ENCODE results near the gene SLC4A7. TPM values are rescaled to one million over a fixed set of nuclear protein-coding genes. Genes with fewer than 3 reads are reported as not detected.

SLC4A7 gene
- total and polyA plus RNA-seq, 5 donors: 3.5 to 20.6 (median 17.7) TPM

DNA sequence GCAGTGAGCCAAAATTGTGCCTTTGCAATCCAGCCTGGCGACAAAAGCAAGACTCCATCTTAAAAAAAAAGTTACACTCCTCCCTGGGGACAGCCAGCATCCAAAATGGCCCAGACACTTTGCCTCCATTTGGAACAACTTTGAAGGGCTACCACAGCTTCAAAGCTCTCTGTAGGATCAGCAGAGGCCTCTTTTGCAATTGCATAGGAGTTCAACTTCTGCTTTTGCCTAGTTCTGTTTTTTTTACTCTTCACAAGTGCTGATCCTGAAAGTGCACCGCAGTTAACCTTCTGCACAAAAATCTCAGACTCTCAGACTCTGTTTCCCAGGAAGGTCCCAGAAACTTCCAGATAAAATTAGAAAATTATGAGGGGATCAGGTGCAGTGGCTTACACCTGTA, 25.2 kb upstream of the SLC4A7 start:
- DNase-seq (no peak), ATAC-seq (peak in 1 of 2 donors; percentile 26)
- Histone ChIP-seq H3K9me3 (ENCODE audit: control insufficient read depth, low read length) (no peaks in the 10 kb centered on the region), H3K27ac (ENCODE audit: low read length) (no peak overlapping the region), H3K4me3 (ENCODE audit: low read length) (no peak overlapping the region), H3K27me3 (ENCODE audit: control insufficient read depth, insufficient read depth) (no peaks in the 10 kb centered on the region), H3K4me1 (ENCODE audit: control insufficient read depth, insufficient read depth, low read length) (no peaks in the 10 kb centered on the region)
- 84% methylated on average over 2 of the region's 2 CpGs for WGBS
- intact Hi-C loops (cut with DNase I): no loop called here

DNA sequence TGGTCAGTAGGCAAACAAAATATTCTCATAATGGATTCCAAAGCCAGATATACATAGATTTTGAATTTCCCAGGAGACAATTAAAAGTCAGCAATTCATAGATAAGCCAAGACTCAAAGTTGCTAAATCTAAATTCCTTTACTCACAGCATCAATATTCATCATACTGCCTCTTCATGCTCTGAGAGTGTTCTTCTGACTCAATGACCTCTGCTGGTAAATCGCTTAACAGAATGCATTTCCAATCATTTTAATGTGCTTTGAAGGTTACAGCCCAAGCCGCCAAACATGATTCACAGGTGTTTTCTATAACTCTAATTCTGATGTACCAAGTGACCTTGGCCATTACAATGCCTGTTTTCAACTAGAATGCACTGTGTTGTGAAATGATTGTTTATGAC, 24.2 kb upstream of the SLC4A7 start:
- Histone ChIP-seq H3K27ac (ENCODE audit: low read length) (no peak overlapping the region), H3K27me3 (ENCODE audit: control insufficient read depth, insufficient read depth) (no peaks in the 10 kb centered on the region), H3K4me1 (ENCODE audit: control insufficient read depth, insufficient read depth, low read length) (peaks cover 1% of the 10 kb centered on the region), H3K4me3 (ENCODE audit: low read length) (no peak overlapping the region), H3K9me3 (ENCODE audit: control insufficient read depth, low read length) (no peaks in the 10 kb centered on the region)
- intact Hi-C loops (cut with DNase I): no loop called here
- DNase-seq (no peak), ATAC-seq (no peak)
- 93% methylated on average over 2 of the region's 2 CpGs for WGBS

DNA sequence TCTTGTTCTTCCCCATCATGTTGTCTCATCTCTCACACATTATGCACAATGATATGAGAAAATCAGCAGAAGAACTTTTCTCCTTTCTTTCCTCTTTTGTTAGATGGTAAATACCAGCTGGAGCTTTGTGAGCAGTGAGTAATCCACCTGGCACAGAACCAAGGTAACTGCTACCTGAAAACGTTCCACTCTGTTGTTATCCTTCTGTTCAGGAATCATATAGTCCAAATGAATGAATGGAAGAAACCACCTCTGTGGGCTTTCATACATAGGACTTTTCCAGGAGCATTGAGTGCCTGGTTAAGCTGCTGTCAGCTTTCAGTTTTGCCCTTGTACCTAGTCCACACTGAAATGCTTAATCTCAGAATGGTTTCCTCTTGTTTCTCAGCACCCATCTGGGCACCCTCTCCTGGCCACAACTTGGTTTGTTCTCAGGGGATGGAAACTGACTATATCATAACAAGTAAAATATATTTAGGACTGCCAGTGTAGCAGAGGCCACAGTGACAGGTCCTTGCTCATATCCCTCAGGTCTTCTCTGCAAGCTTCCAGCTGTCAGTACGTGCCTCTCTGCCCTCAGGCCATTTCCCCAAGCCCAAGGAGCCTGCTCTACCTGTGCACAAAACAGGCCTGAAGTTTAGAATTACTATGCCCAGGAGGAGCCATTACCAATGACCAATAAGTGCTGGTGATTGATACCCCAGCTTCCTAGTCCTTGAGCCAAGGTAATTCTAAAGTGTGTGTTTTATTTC, 23.5 kb upstream of the SLC4A7 start:
- ATAC-seq: no peak
- no peak overlapping the region for H3K4me3 ChIP-seq (ENCODE audit: low read length)
- H3K27me3 ChIP-seq (ENCODE audit: control insufficient read depth, insufficient read depth): no peaks in the 10 kb centered on the region
- no peaks in the 10 kb centered on the region for H3K9me3 ChIP-seq (ENCODE audit: control insufficient read depth, low read length)
- WGBS: 71% methylated on average over 2 of the region's 2 CpGs
- intact Hi-C loops (cut with DNase I): no loop called here
- DNase-seq: no peak
- peaks cover 1% of the 10 kb centered on the region for H3K4me1 ChIP-seq (ENCODE audit: control insufficient read depth, insufficient read depth, low read length)
- H3K27ac ChIP-seq (ENCODE audit: low read length): no peak overlapping the region

DNA sequence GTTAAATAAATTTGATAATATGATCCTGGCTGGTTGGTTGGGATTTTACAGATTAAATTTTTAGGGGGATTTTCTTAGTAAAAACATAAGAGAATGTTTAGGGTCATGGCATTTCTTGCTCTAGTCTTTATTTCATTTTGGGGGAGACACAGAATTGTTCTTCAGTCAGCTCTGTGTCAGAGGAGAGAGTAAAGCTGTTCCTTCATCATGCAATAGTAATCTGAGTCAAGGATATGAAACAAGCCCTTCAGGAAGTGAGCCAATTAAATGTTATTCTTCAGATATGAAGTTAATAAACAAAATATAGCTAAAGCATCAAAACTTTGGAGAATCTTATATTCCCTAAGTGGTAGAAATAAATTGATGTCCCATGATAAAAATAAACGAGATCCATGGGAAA, 22.9 kb upstream of the SLC4A7 start:
- Histone ChIP-seq H3K4me1 (ENCODE audit: control insufficient read depth, insufficient read depth, low read length) (peaks cover 1% of the 10 kb centered on the region), H3K27me3 (ENCODE audit: control insufficient read depth, insufficient read depth) (no peaks in the 10 kb centered on the region), H3K4me3 (ENCODE audit: low read length) (no peak overlapping the region), H3K27ac (ENCODE audit: low read length) (no peak overlapping the region), H3K9me3 (ENCODE audit: control insufficient read depth, low read length) (no peaks in the 10 kb centered on the region)
- WGBS: 63% methylated on average over 1 of the region's 1 CpG
- DNase-seq (no peak), ATAC-seq (no peak)
- intact Hi-C loops (cut with DNase I): no loop called here

DNA sequence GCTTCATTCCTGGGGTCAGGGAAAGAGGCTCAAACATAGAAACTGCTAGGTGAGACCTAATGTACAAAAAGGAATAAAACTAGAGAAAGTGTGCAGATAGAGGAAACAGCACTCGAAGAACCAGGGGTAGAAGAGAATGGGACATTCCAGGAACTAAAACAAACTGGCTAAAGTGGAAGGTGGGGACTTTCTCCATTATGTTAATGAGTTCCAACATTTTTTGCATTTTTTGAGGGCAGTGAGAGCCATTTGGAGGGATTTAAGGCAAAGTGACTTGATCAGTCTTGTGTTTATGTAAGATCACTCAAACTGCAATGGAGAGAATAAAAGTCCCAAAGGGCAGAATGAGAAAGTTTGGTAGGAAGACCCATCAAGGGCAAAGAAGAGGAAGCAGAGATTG, 20.6 kb upstream of the SLC4A7 start:
- H3K9me3 ChIP-seq (ENCODE audit: control insufficient read depth, low read length): no peaks in the 10 kb centered on the region
- no peak for ATAC-seq
- 90% methylated on average over 1 of the region's 1 CpG for WGBS
- H3K27me3 ChIP-seq (ENCODE audit: control insufficient read depth, insufficient read depth): no peaks in the 10 kb centered on the region
- DNase-seq: no peak
- H3K27ac ChIP-seq (ENCODE audit: low read length): no peak overlapping the region
- H3K4me3 ChIP-seq (ENCODE audit: low read length): no peak overlapping the region
- H3K4me1 ChIP-seq (ENCODE audit: control insufficient read depth, insufficient read depth, low read length): peaks cover 1% of the 10 kb centered on the region
- intact Hi-C loops (cut with DNase I): no loop called here

DNA sequence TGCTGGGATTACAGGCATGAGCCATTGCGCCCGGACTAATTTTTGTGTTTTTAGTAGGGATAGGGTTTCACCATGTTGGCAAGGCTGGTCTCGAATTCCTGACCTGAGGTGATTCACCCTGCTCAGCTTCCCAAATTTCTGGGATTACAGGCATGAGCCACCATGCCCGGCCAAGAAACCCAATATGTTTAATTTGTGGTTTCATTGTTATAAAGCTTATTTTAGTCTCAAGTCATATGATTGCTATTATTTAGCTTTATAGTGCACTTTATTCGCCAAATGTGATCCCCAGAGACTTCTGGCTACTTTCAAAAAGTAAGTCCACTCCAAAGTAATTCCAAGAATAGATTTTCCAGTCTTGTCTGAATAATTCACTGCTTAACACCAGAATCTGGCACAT, 19.3 kb upstream of the SLC4A7 start:
- no peak overlapping the region for H3K27ac ChIP-seq (ENCODE audit: low read length)
- 74% methylated on average over 5 of the region's 5 CpGs for WGBS
- intact Hi-C loops (cut with DNase I): no loop called here
- H3K4me1 ChIP-seq (ENCODE audit: control insufficient read depth, insufficient read depth, low read length): peaks cover 1% of the 10 kb centered on the region
- no peaks in the 10 kb centered on the region for H3K9me3 ChIP-seq (ENCODE audit: control insufficient read depth, low read length)
- no peaks in the 10 kb centered on the region for H3K27me3 ChIP-seq (ENCODE audit: control insufficient read depth, insufficient read depth)
- DNase-seq: no peak
- no peak for ATAC-seq
- H3K4me3 ChIP-seq (ENCODE audit: low read length): no peak overlapping the region

DNA sequence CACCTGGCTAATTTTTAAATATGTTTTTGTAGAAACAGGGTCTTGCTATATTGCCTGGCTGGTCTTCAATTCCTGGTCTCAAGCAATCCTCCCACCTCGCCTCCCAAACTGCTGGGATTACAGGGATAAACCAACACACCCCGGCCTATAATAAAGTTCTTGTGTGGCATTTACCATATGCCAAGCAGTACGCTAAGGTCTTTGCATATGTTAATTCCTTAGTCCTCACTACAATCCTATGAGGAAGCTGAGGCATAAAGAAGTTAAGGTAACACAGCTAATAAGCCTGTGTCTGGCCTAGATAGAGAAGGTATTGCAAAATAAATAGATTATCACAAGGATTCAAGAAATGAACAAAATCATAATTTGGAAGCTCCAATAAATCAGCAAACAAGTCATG, 17.6 kb upstream of the SLC4A7 start:
- 96% methylated on average over 3 of the region's 3 CpGs for WGBS
- intact Hi-C loops (cut with DNase I): no loop called here
- Histone ChIP-seq H3K4me3 (ENCODE audit: low read length) (no peak overlapping the region), H3K9me3 (ENCODE audit: control insufficient read depth, low read length) (no peaks in the 10 kb centered on the region), H3K27ac (ENCODE audit: low read length) (no peak overlapping the region), H3K4me1 (ENCODE audit: control insufficient read depth, insufficient read depth, low read length) (peaks cover 1% of the 10 kb centered on the region), H3K27me3 (ENCODE audit: control insufficient read depth, insufficient read depth) (no peaks in the 10 kb centered on the region)
- DNase-seq (no peak), ATAC-seq (no peak)

DNA sequence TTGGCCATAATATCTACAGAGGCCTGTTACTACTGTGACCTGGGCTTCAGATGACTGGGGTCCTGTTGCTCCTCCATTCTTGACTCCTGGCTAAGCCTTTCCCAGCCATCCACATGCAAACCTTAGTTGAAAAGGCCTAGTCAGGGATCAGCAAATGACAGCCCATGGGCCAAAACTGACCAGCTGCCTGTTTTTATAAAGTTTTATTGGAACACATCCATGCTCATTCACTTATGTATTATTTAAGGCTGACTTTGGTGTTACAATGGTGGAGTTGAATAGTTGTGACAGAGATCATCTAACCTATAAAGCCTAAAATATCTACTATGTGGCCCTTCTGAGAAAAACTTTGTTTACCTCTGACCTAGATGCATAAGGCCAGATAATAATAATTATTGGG, 16.8 kb upstream of the SLC4A7 start:
- Histone ChIP-seq H3K9me3 (ENCODE audit: control insufficient read depth, low read length) (no peaks in the 10 kb centered on the region), H3K4me3 (ENCODE audit: low read length) (no peak overlapping the region), H3K27ac (ENCODE audit: low read length) (no peak overlapping the region), H3K27me3 (ENCODE audit: control insufficient read depth, insufficient read depth) (no peaks in the 10 kb centered on the region), H3K4me1 (ENCODE audit: control insufficient read depth, insufficient read depth, low read length) (peaks cover 1% of the 10 kb centered on the region)
- intact Hi-C loops (cut with DNase I): no loop called here
- DNase-seq: no peak
- no peak for ATAC-seq

DNA sequence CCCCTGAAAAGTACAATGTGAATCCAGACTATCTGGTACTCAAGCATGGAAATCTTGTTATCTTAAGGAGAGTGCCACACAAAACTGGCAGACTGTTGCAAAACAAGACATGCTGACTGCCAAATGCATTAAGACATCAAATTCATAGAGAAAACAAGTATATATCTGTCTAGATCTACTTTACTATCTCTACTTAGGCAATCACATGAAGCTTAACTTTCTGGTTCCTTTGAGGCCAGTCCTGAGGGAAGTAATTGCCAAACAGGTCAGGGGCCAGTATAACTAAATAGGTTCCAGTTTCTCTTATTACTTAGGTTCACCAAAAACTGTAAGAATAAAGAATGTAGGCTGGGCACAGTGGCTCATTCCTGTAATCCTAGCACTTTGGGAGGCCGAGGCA, 15.9 kb upstream of the SLC4A7 start:
- H3K9me3 ChIP-seq (ENCODE audit: control insufficient read depth, low read length): no peaks in the 10 kb centered on the region
- peaks cover 1% of the 10 kb centered on the region for H3K4me1 ChIP-seq (ENCODE audit: control insufficient read depth, insufficient read depth, low read length)
- no peak overlapping the region for H3K4me3 ChIP-seq (ENCODE audit: low read length)
- DNase-seq (no peak), ATAC-seq (no peak)
- H3K27ac ChIP-seq (ENCODE audit: low read length): no peak overlapping the region
- intact Hi-C loops (cut with DNase I): no loop called here
- no peaks in the 10 kb centered on the region for H3K27me3 ChIP-seq (ENCODE audit: control insufficient read depth, insufficient read depth)
- 96% methylated on average over 1 of the region's 1 CpG for WGBS

DNA sequence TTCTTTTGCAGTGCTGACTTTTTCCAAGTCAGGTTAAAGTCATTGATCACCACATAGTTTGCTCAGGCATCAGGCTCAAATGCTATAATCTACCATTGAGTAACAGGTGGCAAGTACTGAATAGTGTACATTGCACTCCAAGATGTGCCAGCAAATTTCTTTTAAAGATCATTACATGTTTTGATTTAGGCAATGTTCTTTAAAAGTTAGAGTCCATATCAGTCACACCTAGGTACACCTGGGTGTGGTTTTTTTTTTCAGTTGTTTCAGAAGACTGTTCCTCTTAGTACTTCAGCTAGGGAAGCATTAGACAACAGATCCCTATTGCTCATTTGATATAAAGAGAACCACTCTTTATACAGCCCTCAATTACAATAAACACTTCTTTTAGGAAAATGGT, 10.6 kb upstream of the SLC4A7 start:
- intact Hi-C loops (cut with DNase I): no loop called here
- no peak for ATAC-seq
- H3K4me1 ChIP-seq (ENCODE audit: control insufficient read depth, insufficient read depth, low read length): no peaks in the 10 kb centered on the region
- DNase-seq: no peak
- no peaks in the 10 kb centered on the region for H3K27me3 ChIP-seq (ENCODE audit: control insufficient read depth, insufficient read depth)
- H3K4me3 ChIP-seq (ENCODE audit: low read length): no peak overlapping the region
- no peak overlapping the region for H3K27ac ChIP-seq (ENCODE audit: low read length)
- no peaks in the 10 kb centered on the region for H3K9me3 ChIP-seq (ENCODE audit: control insufficient read depth, low read length)

DNA sequence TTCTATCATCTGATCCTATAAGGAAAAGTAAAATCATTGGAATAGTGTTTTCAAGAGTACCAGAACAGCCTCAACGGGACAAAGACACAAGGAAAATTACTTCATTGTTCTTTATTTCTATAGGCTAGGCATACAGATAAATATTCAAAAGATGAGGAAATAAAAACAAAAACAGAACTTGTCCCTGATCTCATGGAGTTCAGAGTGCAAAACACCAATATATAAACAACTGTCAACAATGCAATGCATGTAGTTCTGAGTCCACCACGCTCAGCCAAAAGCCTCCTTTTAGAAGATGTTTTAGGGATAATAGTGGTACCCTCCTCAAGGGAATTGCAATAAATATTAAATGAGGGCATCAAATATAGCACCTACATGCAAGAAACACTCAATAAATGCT, 4.6 kb upstream of the SLC4A7 start:
- intact Hi-C loops (cut with DNase I): no loop called here
- no peaks in the 10 kb centered on the region for H3K9me3 ChIP-seq (ENCODE audit: control insufficient read depth, low read length)

DNA sequence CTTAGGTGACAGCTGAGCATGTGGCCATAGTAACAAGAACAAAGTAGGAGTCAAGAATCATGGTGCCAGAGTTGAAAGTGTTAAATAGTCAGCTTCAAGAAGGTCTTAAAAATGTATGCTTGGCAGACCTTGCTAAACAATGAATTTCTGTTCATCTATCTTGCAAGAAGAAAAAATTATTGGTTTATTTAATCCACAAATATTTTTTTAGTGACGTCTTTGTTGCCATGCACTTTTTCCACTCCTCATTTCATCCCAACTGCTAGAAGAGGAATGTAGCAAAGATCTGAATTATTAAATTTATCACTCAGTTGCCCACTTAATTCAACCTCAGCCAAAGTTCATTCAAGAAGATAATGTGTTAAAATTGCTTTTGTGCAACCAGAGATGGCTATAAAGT, 3.2 kb upstream of the SLC4A7 start:
- H3K27ac ChIP-seq (ENCODE audit: low read length): no peak overlapping the region
- no peaks in the 10 kb centered on the region for H3K9me3 ChIP-seq (ENCODE audit: control insufficient read depth, low read length)
- no peak for DNase-seq
- ATAC-seq: no peak
- no peaks in the 10 kb centered on the region for H3K27me3 ChIP-seq (ENCODE audit: control insufficient read depth, insufficient read depth)
- WGBS: 46% methylated on average over 1 of the region's 1 CpG
- no peak overlapping the region for H3K4me3 ChIP-seq (ENCODE audit: low read length)
- no peaks in the 10 kb centered on the region for H3K4me1 ChIP-seq (ENCODE audit: control insufficient read depth, insufficient read depth, low read length)
- intact Hi-C loops (cut with DNase I): no loop called here

More for the DNA sequence above, 4.6 kb upstream of the SLC4A7 start:
- DNase-seq (no peak), ATAC-seq (no peak)
- Histone ChIP-seq H3K4me3 (ENCODE audit: low read length) (no peak overlapping the region), H3K27me3 (ENCODE audit: control insufficient read depth, insufficient read depth) (no peaks in the 10 kb centered on the region), H3K4me1 (ENCODE audit: control insufficient read depth, insufficient read depth, low read length) (no peaks in the 10 kb centered on the region), H3K27ac (ENCODE audit: low read length) (no peak overlapping the region)
- 92% methylated on average over 2 of the region's 2 CpGs for WGBS

Data from right cardiac atrium (tissue), 5 donors.